IMR-90 (cell line): Measurements from ENCODE around the gene NAB1. TPM values are rescaled to one million over a fixed set of nuclear protein-coding genes. Genes with fewer than 3 reads are reported as not detected.

Source experiments
- ATAC-seq: fragments of 200-7000 bp; cut with Tn5 transposase; 2 replicates; pipeline ENCODE4 v1.9.1; 2020; ENCODE audit warnings: low read depth, mild to moderate bottlenecking, moderate library complexity
- BruUV-seq: library from RNA; stranded (reverse); fragments of 400-500 nt; replicated peaks from 2 replicates; lab custom pipeline; 2021; lab: Mats Ljungman, UMichigan
- CTCF ChIA-PET: fragments of 300-600 bp; formaldehyde crosslinking; extraction: SDS; loops from one replicate; lab custom pipeline; 2021; ENCODE audit warnings: antibody characterized with exemption; lab: Yijun Ruan, JAX
- POLR2A ChIA-PET: fragments of 300-600 bp; sonication (Branson Sonifier 250); formaldehyde crosslinking; loops from one replicate; lab custom pipeline; 2022; ENCODE audit warnings: antibody characterized with exemption; ENCODE audit not compliant: unreplicated experiment; lab: Charles Lee
- DNase-seq: peaks from one replicate; pipeline ENCODE4 v3.0.0; 2013
- H2AFZ ChIP-seq: replicated peaks from 2 replicates; pipeline ENCODE3; 2013; ENCODE audit warnings: low read length, mild to moderate bottlenecking; ENCODE audit not compliant: poor library complexity
- H2AK5ac ChIP-seq: 2 replicates; pipeline ENCODE4 v1.6.1; 2013; ENCODE audit warnings: low read depth, low read length, inconsistent platforms
- H2AK9ac ChIP-seq: replicated peaks from 2 replicates; pipeline ENCODE3; 2013; ENCODE audit warnings: mild to moderate bottlenecking, low read depth, low read length, moderate library complexity; ENCODE audit not compliant: poor library complexity
- H2BK120ac ChIP-seq: 2 replicates; pipeline ENCODE4 v1.6.1; 2013; ENCODE audit warnings: low read depth, low read length, inconsistent platforms
- H2BK15ac ChIP-seq: 3 replicates; pipeline ENCODE4 v1.6.1; 2013; ENCODE audit warnings: low read depth, low read length, inconsistent platforms
- H2BK20ac ChIP-seq: 2 replicates; pipeline ENCODE4 v1.6.1; 2013; ENCODE audit warnings: low read depth, mild to moderate bottlenecking, inconsistent platforms, low read length, moderate library complexity
- H2BK5ac ChIP-seq: 2 replicates; pipeline ENCODE4 v1.6.1; 2013; ENCODE audit warnings: mild to moderate bottlenecking, low read depth, low read length, inconsistent platforms; ENCODE audit not compliant: poor library complexity, severe bottlenecking
- H3K14ac ChIP-seq: replicated peaks from 2 replicates; pipeline ENCODE4 v1.6.1; 2013; ENCODE audit warnings: low read depth, low read length, inconsistent platforms
- H3K18ac ChIP-seq: 2 replicates; pipeline ENCODE4 v1.6.1; 2013; ENCODE audit warnings: low read depth, low read length, control low read depth
- H3K23ac ChIP-seq: 2 replicates; pipeline ENCODE4 v1.6.1; 2013; ENCODE audit warnings: low read depth, low read length, inconsistent platforms
- H3K27ac ChIP-seq: 2 replicates; pipeline ENCODE4 v1.5.1; 2013; ENCODE audit warnings: mild to moderate bottlenecking, control low read depth, low read length; ENCODE audit not compliant: insufficient read depth
- H3K27me3 ChIP-seq: 2 replicates; pipeline ENCODE4 v1.6.1; 2013; ENCODE audit warnings: low read length; ENCODE audit not compliant: control insufficient read depth, insufficient read depth
- H3K36me3 ChIP-seq: 2 replicates; pipeline ENCODE4 v1.6.1; 2013; ENCODE audit warnings: low read length, mixed read lengths; ENCODE audit not compliant: control insufficient read depth, insufficient read depth
- H3K4ac ChIP-seq: 2 replicates; pipeline ENCODE4 v1.6.1; 2013; ENCODE audit warnings: low read depth, low read length, inconsistent platforms
- H3K4me1 ChIP-seq: 2 replicates; pipeline ENCODE4 v1.6.1; 2013; ENCODE audit warnings: low read length, mixed read lengths; ENCODE audit not compliant: control insufficient read depth, insufficient read depth
- H3K4me2 ChIP-seq: 2 replicates; pipeline ENCODE4 v1.6.1; 2013; ENCODE audit warnings: low read depth, mild to moderate bottlenecking, control low read depth, low read length, moderate library complexity
- H3K4me3 ChIP-seq: 2 replicates; pipeline ENCODE4 v1.5.1; 2013; ENCODE audit warnings: low read depth, mild to moderate bottlenecking, control low read depth, low read length, moderate library complexity; ENCODE audit not compliant: insufficient read depth
- H3K56ac ChIP-seq: 2 replicates; pipeline ENCODE4 v1.6.1; 2013; ENCODE audit warnings: low read length, inconsistent platforms; ENCODE audit not compliant: insufficient read depth; ENCODE audit errors: extremely low read depth
- H3K79me1 ChIP-seq, 2 experiments: 2 replicates each; pipeline ENCODE4 v1.6.1; 2013; ENCODE audit warnings: low read length in 2 of 2, inconsistent platforms in 1 of 2, low read depth in 1 of 2
- H3K9ac ChIP-seq: 2 replicates; pipeline ENCODE4 v1.6.1; 2013; ENCODE audit warnings: low read depth, low read length, control low read depth
- H3K9me1 ChIP-seq: 2 replicates; pipeline ENCODE4 v1.6.1; 2013; ENCODE audit warnings: low read length, inconsistent platforms; ENCODE audit not compliant: insufficient read depth
- H3K9me3 ChIP-seq: 2 replicates; pipeline ENCODE4 v1.6.1; 2013; ENCODE audit warnings: low read length; ENCODE audit not compliant: control insufficient read depth, insufficient read depth
- H4K20me1 ChIP-seq: 2 replicates; pipeline ENCODE4 v1.6.1; 2013; ENCODE audit warnings: low read length, inconsistent platforms; ENCODE audit not compliant: insufficient read depth
- H4K5ac ChIP-seq: 2 replicates; pipeline ENCODE4 v1.6.1; 2013; ENCODE audit warnings: mild to moderate bottlenecking, low read depth, low read length, control low read depth
- H4K8ac ChIP-seq, 2 experiments: 2 replicates each; pipeline ENCODE4 v1.6.1; 2013; ENCODE audit warnings: low read depth in 2 of 2, low read length in 2 of 2, control low read depth in 1 of 2, inconsistent platforms in 1 of 2
- H4K91ac ChIP-seq: 2 replicates; pipeline ENCODE4 v1.6.1; 2013; ENCODE audit warnings: low read depth, low read length, inconsistent platforms; ENCODE audit not compliant: insufficient read depth
- CEBPB ChIP-seq: IDR thresholded peaks from 2 replicates; pipeline ENCODE4 v1.6.1; 2012; ENCODE audit warnings: low read depth, low read length, improper control_type of control experiment
- CHD1 ChIP-seq: IDR thresholded peaks from 2 replicates; pipeline ENCODE4 v1.6.1; 2012; ENCODE audit warnings: low read depth, low read length, improper control_type of control experiment
- CTCF ChIP-seq: conservative IDR thresholded peaks from 2 replicates; pipeline ENCODE4 v1.5.1; 2012; ENCODE audit warnings: mild to moderate bottlenecking, low read depth, low read length, improper control_type of control experiment
- RFX5 ChIP-seq: IDR thresholded peaks from 2 replicates; pipeline ENCODE4 v1.8.0; 2012; ENCODE audit warnings: low read depth, mild to moderate bottlenecking, low read length, moderate library complexity
- SMC3 ChIP-seq: fragments of 150-350 bp; IDR thresholded peaks from 2 replicates; pipeline ENCODE4 v1.6.1; 2016; ENCODE audit warnings: low read depth, mild to moderate bottlenecking, antibody characterized with exemption, low read length, moderate library complexity
- WGBS, 2 experiments: methylation state at CpG; one replicate each; pipeline versions ENCODE4 v1.1.5 to v1.1.7; 2013; ENCODE audit warnings: missing lambda C conversion rate in 2 of 2; ENCODE audit not compliant: insufficient read length in 1 of 2; ENCODE audit errors: extremely low coverage in 2 of 2; 5-methylcytosine and 5-hydroxymethylcytosine counted together
- dilution Hi-C: fragments of 300-500 bp; cut with HindIII; formaldehyde crosslinking; loops from one replicate; pipeline ENCODE4 v1.14.3; 2018; ENCODE audit warnings: low sequenced_read_pairs; ENCODE audit not compliant: unreplicated experiment
- in situ Hi-C: fragments of 300-500 bp; cut with MboI; formaldehyde crosslinking; loops from 3 replicates; pipeline ENCODE4 v1.14.3; 2019; ENCODE audit warnings: low sequenced_read_pairs, inconsistent platforms, mixed read lengths
- intact Hi-C: fragments of 100-400 bp; cut with micrococcal nuclease; formaldehyde crosslinking; loops from 2 replicates; pipeline ENCODE4 v1.10.0; 2022
- polyA plus RNA-seq, 3 experiments: library from polyadenylated mRNA; depleted of rRNA; stranded (reverse); fragments of >200 nt; gene quantifications; 2 replicates each; pipeline ENCODE4 v1.2.3, GENCODE V29; 2012; ENCODE audit warnings: low replicate concordance in 1 of 3
- total RNA-seq: library from RNA; depleted of rRNA; stranded (reverse); fragments of >200 nt; gene quantifications from 2 replicates; pipeline ENCODE4 v1.2.3, GENCODE V29; 2012

The NAB1 gene
- total and polyA plus RNA-seq, 2 of the 4 experiments (the other 2 are of a cell fraction), result 11.9 to 31.2 TPM

DNA sequence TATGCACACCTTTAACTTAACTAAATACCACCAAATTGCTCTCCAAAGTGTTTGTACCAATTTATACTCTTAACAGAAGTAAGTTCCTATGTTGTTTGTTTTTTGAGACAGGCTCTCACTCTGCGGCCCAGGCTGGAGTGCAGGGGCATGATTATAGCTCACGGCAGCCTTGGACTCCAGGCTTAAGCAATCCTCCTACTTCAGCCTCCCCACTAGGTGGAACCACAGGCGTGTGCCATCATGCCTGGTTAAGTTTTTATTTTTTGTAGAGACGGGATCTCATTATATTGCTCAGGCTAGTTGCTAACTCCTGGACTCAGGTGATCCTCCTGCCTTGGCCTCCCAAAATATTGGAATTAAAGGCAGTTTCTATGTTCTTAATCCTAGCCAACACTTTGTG is 13.1 kb upstream of the NAB1 start:
- H2BK15ac ChIP-seq, result no peak overlapping the region
- ChIA-PET POLR2A (no interaction called here), CTCF (no interaction called here)
- H3K18ac ChIP-seq, result no peak overlapping the region
- WGBS, 2 experiments, result no CpG with 5 or more reads among the region's 4 CpGs
- DNase-seq, result no peak
- peaks cover 7% of the 10 kb centered on the region for H3K4me1 ChIP-seq
- no peak overlapping the region for H4K8ac ChIP-seq
- H3K27ac ChIP-seq, result no peak overlapping the region
- no peak overlapping the region for H3K4me3 ChIP-seq
- no peak overlapping the region for H3K4me2 ChIP-seq
- dilution Hi-C loops (no loop called here), in situ Hi-C loops (no loop called here), intact Hi-C loops (no loop called here)
- no peaks in the 10 kb centered on the region for H4K20me1 ChIP-seq
- no peak overlapping the region for H2BK20ac ChIP-seq
- H4K91ac ChIP-seq, result no peak overlapping the region
- H3K9me3 ChIP-seq, result no peaks in the 10 kb centered on the region
- no peaks in the 10 kb centered on the region for H3K27me3 ChIP-seq
- H3K9ac ChIP-seq, result no peak overlapping the region
- H4K5ac ChIP-seq, result no peak overlapping the region
- no peak overlapping the region for H3K4ac ChIP-seq
- no TSS peak for BruUV-seq
- H3K36me3 ChIP-seq, result no peaks in the 10 kb centered on the region
- H3K14ac ChIP-seq, result no peak overlapping the region
- H3K9me1 ChIP-seq, result no peaks in the 10 kb centered on the region
- H2AFZ ChIP-seq, result no peak overlapping the region
- ATAC-seq, result no peak
- TF ChIP-seq RFX5 (no peak), CTCF (no peak), SMC3 (no peak), CHD1 (no peak), CEBPB (no peak)
- no peak overlapping the region for H2AK9ac ChIP-seq
- H3K79me1 ChIP-seq, result no peaks in the 10 kb centered on the region
- H3K56ac ChIP-seq, result no peak overlapping the region
- no peak overlapping the region for H2BK120ac ChIP-seq
- no peak overlapping the region for H2AK5ac ChIP-seq
- no peak overlapping the region for H2BK5ac ChIP-seq
- H3K23ac ChIP-seq, result no peak overlapping the region
